ENCODE results near the gene SERINC1. TPM values are rescaled to one million over a fixed set of nuclear protein-coding genes. Genes with fewer than 3 reads are reported as not detected.

The SERINC1 gene
- total and polyA plus RNA-seq, 9 of the 15 experiments (the other 6 are each of a cell fraction or from before 2014, with no cell fraction given) = 28.8 to 64.6 (median 39.7) TPM

DNA sequence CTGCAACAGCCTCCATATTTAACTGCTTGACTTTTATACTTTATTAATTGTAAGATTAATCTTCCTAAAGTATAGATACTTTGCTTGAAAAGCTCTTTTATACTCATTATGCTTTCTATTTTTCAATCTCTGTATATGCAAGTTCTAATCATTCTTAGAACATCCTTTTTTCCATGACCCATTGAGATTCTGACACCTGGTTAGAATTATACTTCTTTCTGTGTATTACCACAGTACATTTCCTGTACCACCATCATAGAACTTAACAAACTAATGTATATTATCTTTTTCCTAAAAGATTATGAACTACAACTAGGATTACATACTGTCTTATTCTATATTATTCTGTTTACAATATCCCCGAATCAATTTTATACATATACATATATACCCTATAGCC, 13.5 kb downstream of the SERINC1 start:
- H3K36me3 ChIP-seq (ENCODE audit: control insufficient read depth, insufficient read depth, low read length) = peaks cover 42% of the 10 kb centered on the region
- DNase-seq (ENCODE audit: extremely low read depth in 1 of 4, low spot score in 3 of 4) = no peak
- H3K79me2 ChIP-seq (ENCODE audit: control insufficient read depth, insufficient read depth, low read length) = peaks cover 51% of the 10 kb centered on the region
- H3K4me1 ChIP-seq (replicated peaks in 1 of 2; ENCODE audit: control insufficient read depth in 2 of 2, insufficient read depth in 2 of 2, low read length in 2 of 2) = no peaks in the 10 kb centered on the region
- H3K4me2 ChIP-seq (ENCODE audit: insufficient read depth, low read length) = no peak overlapping the region
- H3K9me1 ChIP-seq (ENCODE audit: control insufficient read depth, insufficient read depth, low read length) = no peaks in the 10 kb centered on the region
- intact Hi-C loops (cut with micrococcal nuclease) (no loop called here), in situ Hi-C loops (cut with MboI) (no loop called here)
- BruUV-seq (replicated peaks) = no TSS peak
- no peak overlapping the region for H3K9ac ChIP-seq (ENCODE audit: insufficient read depth in 1 of 2, low read depth in 2 of 2, low read length in 2 of 2)
- WGBS (ENCODE audit: insufficient coverage, low coverage, missing lambda C conversion rate) = 85% methylated on average over 1 of the region's 1 CpG
- FAIRE-seq = no peak
- no peaks in the 10 kb centered on the region for H3K27me3 ChIP-seq (ENCODE audit: control insufficient read depth in 2 of 2, insufficient read depth in 2 of 2, low read length in 2 of 2)
- ATAC-seq = no peak
- no peak overlapping the region for H2AFZ ChIP-seq (ENCODE audit: low read depth, low read length)
- H3K4me3 ChIP-seq = no peak overlapping the region
- ChIA-PET POLR2A (no interaction called here), CTCF (ENCODE audit: low intra/inter-chr PET ratio) (no interaction called here)
- H3K27ac ChIP-seq (ENCODE audit: extremely low read depth, low read depth, low read length) = no peak overlapping the region
- H3K9me3 ChIP-seq (replicated peaks; ENCODE audit: control insufficient read depth, insufficient read depth, low read depth, low read length) = no peaks in the 10 kb centered on the region
- H4K20me1 ChIP-seq (replicated peaks; ENCODE audit: control insufficient read depth, insufficient read depth, low read length) = no peaks in the 10 kb centered on the region
- TF ChIP-seq SRSF9 (IDR thresholded peaks at IDR 0.05; ENCODE audit: borderline replicate concordance, low read depth, low read length) (no peak), NFIC (IDR thresholded peaks at IDR 0.05) (no peak), DPF2 (IDR thresholded peaks at IDR 0.05) (no peak), EZH2 (IDR thresholded peaks at IDR 0.05; ENCODE audit: borderline replicate concordance, low read depth, low read length) (no peak), FOS (IDR thresholded peaks at IDR 0.05; ENCODE audit: extremely low read depth, insufficient read length) (no peak), ZNF444 (CRISPR knock-in tag; IDR thresholded peaks at IDR 0.05) (no peak)
- TF ChIP-seq, protein P1, sequence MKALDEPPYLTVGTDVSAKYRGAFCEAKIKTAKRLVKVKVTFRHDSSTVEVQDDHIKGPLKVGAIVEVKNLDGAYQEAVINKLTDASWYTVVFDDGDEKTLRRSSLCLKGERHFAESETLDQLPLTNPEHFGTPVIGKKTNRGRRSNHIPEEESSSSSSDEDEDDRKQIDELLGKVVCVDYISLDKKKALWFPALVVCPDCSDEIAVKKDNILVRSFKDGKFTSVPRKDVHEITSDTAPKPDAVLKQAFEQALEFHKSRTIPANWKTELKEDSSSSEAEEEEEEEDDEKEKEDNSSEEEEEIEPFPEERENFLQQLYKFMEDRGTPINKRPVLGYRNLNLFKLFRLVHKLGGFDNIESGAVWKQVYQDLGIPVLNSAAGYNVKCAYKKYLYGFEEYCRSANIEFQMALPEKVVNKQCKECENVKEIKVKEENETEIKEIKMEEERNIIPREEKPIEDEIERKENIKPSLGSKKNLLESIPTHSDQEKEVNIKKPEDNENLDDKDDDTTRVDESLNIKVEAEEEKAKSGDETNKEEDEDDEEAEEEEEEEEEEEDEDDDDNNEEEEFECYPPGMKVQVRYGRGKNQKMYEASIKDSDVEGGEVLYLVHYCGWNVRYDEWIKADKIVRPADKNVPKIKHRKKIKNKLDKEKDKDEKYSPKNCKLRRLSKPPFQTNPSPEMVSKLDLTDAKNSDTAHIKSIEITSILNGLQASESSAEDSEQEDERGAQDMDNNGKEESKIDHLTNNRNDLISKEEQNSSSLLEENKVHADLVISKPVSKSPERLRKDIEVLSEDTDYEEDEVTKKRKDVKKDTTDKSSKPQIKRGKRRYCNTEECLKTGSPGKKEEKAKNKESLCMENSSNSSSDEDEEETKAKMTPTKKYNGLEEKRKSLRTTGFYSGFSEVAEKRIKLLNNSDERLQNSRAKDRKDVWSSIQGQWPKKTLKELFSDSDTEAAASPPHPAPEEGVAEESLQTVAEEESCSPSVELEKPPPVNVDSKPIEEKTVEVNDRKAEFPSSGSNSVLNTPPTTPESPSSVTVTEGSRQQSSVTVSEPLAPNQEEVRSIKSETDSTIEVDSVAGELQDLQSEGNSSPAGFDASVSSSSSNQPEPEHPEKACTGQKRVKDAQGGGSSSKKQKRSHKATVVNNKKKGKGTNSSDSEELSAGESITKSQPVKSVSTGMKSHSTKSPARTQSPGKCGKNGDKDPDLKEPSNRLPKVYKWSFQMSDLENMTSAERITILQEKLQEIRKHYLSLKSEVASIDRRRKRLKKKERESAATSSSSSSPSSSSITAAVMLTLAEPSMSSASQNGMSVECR (CRISPR knock-in tag; IDR thresholded peaks at IDR 0.05) = no peak
- TF ChIP-seq, protein P2, sequence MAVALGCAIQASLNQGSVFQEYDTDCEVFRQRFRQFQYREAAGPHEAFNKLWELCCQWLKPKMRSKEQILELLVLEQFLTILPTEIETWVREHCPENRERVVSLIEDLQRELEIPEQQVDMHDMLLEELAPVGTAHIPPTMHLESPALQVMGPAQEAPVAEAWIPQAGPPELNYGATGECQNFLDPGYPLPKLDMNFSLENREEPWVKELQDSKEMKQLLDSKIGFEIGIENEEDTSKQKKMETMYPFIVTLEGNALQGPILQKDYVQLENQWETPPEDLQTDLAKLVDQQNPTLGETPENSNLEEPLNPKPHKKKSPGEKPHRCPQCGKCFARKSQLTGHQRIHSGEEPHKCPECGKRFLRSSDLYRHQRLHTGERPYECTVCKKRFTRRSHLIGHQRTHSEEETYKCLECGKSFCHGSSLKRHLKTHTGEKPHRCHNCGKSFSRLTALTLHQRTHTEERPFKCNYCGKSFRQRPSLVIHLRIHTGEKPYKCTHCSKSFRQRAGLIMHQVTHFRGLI (CRISPR knock-in tag; IDR thresholded peaks at IDR 0.05) = no peak
- TF ChIP-seq, protein P3, sequence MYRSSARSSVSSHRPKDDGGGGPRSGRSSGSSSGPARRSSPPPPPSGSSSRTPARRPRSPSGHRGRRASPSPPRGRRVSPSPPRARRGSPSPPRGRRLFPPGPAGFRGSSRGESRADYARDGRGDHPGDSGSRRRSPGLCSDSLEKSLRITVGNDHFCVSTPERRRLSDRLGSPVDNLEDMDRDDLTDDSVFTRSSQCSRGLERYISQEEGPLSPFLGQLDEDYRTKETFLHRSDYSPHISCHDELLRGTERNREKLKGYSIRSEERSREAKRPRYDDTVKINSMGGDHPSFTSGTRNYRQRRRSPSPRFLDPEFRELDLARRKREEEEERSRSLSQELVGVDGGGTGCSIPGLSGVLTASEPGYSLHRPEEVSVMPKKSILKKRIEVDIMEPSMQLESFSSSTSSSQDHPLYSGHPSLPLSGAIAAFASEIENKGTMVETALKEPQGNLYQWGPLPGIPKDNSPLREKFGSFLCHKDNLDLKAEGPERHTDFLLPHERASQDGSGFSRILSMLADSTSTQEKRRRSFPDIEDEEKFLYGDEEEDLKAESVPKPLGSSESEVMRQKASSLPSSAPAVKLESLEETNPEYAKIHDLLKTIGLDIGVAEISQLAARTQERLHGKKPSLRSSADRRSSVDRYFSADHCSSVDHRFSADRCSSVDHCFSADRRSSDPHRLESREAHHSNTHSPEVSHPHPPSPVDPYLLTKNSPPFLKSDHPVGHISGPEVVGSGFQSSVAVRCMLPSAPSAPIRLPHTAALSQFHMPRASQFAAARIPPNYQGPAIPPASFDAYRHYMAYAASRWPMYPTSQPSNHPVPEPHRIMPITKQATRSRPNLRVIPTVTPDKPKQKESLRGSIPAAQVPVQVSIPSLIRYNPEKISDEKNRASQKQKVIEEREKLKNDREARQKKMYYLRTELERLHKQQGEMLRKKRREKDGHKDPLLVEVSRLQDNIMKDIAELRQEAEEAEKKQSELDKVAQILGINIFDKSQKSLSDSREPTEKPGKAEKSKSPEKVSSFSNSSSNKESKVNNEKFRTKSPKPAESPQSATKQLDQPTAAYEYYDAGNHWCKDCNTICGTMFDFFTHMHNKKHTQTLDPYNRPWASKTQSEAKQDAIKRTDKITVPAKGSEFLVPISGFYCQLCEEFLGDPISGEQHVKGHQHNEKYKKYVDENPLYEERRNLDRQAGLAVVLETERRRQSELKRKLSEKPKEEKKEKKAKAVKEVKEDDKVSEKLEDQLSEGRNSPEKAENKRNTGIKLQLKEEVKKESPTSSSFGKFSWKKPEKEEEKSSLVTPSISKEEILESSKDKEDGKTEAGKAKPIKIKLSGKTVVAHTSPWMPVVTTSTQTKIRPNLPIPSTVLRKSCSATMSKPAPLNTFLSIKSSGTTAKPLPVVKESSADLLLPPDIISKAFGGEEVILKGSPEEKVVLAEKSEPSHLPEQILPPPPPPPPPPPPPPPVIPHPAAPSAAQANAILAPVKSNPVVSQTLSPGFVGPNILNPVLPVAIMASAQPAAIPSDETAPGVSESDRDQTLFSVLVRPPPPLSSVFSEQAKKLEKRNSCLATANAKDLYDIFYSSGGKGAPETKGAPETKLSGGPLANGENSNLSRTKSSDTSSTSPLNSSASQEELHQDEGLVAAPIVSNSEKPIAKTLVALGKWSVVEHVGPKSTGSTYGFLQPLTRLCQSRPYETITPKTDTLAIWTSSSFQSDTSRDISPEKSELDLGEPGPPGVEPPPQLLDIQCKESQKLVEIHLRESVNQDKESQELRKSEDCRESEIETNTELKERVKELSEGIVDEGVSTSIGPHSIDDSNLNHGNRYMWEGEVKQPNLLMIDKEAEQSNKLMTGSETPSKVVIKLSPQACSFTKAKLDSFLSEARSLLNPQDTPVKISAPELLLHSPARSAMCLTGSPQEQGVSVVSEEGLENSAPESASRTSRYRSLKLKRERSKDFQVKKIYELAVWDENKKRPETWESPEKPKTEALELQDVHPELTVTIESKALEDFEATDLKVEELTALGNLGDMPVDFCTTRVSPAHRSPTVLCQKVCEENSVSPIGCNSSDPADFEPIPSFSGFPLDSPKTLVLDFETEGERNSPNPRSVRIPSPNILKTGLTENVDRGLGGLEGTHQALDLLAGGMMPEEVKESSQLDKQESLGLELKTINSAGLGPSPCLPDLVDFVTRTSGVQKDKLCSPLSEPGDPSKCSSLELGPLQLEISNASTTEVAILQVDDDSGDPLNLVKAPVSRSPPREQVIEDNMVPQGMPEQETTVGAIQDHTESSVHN (IDR thresholded peaks at IDR 0.05; ENCODE audit: borderline replicate concordance in 1 of 2, low read depth in 1 of 2) = no peak
